ENCODE measurements around the gene VGLL4. TPM values are rescaled to one million over a fixed set of nuclear protein-coding genes. Genes with fewer than 3 reads are reported as not detected.

VGLL4 gene
- total RNA-seq, 4 donors from 2014 or later: 41.3 to 54.7 (median 49.5) TPM

DNA sequence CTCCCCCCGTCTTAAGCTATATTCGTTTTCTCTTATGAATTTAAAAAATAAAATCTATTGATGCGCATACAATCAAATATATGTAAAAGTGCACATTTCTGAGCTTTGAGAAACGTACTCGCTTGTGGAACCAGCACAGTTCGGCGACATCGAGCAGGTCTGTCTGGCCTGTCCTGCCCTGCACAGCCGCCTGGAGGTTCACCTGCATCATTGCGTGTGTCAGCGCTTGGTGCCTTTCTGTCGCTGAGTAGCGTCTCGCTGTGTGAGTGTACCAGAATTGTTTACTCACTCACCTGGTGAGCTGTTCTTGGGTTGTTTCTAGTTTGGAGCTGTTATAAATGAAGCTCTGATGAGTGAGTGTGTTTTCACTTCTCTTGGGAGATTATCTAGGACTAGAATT is 104.0 kb downstream of the VGLL4 start:
- DNase-seq (ENCODE audit: low spot score) (no peak), ATAC-seq (ENCODE audit: low FRiP score) (no peak)
- TF ChIP-seq CTCF (IDR thresholded peaks at IDR 0.05): no peak

DNA sequence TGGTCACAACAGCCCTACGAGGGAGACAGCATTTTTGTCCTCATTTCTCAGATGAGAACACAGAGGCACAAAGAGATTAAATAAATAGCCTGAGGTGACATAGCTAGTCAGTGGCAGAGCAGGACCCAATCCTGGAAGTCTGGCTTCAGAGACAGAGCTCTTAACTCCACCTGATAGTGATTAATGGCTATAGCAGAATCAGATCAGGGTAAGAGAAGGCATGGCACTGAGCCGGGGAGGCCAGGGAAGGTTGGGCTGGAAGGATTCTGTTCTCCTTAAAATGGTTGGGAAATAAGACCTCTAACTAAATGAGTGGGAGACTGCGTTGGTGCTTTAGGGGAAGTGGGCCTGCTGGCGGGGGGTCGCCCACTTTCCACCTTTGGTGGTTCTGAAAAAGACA is 104.5 kb downstream of the VGLL4 start:
- TF ChIP-seq CTCF (IDR thresholded peaks at IDR 0.05): no peak
- no peak for DNase-seq (ENCODE audit: low spot score)
- no peak for ATAC-seq (ENCODE audit: low FRiP score)

DNA sequence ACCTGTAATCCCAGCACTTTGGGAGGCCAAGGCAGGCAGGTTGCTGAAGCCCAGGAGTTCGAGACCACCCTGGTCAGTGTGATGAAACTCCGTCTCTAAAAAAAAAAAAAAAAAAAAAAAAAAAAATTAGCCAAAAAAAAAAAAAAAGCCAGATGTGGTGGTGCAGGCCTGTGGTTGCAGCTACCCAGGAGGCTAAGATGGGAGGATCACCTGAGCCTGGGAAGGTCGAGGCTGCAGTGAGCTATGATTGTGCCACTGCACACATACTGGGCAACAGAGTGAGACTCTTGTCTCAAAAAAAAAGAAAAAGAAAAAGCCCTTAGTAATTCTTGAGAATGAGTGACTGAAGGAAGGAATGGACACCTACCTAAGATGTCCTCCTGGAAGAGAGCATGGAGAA is 105.1 kb downstream of the VGLL4 start:
- TF ChIP-seq CTCF (IDR thresholded peaks at IDR 0.05): no peak
- DNase-seq (ENCODE audit: low spot score) (no peak), ATAC-seq (ENCODE audit: low FRiP score) (no peak)

DNA sequence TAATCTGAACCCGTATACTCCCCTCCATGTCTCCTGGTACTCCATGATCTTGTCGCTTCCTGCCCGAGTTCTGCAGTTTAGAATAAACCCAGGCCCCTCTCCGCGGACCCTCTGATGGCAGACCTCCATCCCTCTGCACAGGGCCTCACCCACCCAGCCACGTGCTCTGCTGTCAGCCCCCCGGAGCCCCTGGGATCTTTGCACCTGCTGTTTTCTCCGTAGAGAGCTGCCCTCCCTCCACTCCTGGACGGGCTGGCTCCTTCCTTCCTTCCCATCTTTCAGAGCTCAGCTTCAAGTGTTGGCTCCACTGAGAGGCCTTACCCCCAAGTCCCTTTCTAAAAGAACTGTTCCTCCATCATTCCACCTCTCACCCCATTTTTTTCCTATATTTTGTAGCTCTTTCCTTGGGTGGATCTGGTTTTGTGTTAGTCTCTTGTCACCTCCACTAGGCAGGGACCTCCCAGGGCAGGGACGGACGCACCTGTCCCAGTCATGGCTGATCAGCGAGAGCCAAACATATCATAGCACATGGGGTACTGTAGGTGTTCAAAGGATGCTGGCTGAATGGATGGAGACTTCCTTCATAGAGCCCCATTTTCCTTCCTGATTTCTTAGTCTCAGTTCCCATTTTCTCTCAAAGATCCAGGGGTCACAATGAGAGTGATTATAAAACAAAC is 106.6 kb downstream of the VGLL4 start:
- no peak for TF ChIP-seq CTCF (IDR thresholded peaks at IDR 0.05)
- no peak for DNase-seq (ENCODE audit: low spot score)
- no peak for ATAC-seq (ENCODE audit: low FRiP score)

- no peak for DNase-seq (ENCODE audit: low spot score)
- ATAC-seq (ENCODE audit: low FRiP score): no peak
- no peak for TF ChIP-seq CTCF (IDR thresholded peaks at IDR 0.05)
These were observed 107.4 kb downstream of the VGLL4 start for GRCh38 chr3:11536132-11536935.

DNA sequence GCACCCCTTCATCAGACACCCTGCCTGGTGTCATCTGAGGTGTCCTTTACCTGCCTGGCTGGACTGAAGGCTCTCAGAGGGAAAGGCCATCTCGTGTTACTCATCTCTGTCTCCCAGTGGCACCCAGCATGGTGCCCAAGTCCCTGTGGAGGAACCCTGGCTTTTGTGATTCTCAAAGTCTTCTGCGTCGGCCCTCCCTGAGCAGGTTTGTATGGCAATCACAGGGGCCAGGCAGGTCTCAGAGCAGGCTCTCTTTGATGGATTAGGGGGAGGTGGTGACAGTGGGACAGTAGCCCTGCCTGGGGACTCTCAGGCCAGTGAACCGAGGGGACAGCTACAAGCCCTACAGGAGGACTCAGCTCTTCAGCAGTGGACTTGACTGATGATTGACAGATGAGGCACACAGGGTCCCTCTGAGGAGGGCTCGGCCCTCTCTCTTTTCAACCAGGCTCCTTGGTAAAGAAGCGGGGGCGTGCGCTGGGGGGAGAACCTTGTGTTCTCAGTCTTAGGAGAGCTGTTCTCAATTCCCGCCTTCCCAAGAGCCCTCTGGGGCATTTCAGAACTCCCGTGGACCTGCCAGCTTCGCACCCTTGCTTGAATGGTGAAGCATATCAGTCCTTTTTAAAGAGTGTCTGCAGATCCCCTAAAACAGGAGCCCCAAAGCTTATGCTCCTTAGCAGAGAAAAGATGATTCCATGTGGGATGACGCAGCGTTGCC is 108.3 kb downstream of the VGLL4 start:
- DNase-seq (ENCODE audit: low spot score): no peak
- ATAC-seq (ENCODE audit: low FRiP score): no peak
- TF ChIP-seq CTCF (IDR thresholded peaks at IDR 0.05): no peak

Measured in omental fat pad (tissue), 4 donors.